MCF 10A (cell line): Measurements from ENCODE around the gene LRRC75A. TPM values are rescaled to one million over a fixed set of nuclear protein-coding genes. Genes with fewer than 3 reads are reported as not detected.

Source experiments
- BruUV-seq: library from RNA; stranded (reverse); fragments of 400-500 nt; replicated peaks from 2 replicates; lab custom pipeline; 2021; lab: Mats Ljungman, UMichigan
- CTCF ChIA-PET: fragments of 300-600 bp; sonication (Branson Sonifier 250); formaldehyde crosslinking; extraction: SDS; loops from one replicate; lab custom pipeline; 2021; ENCODE audit warnings: antibody characterized with exemption, inconsistent platforms; lab: Yijun Ruan, JAX
- POLR2A ChIA-PET: fragments of 300-600, 350-650 bp; sonication (Branson Sonifier 250); formaldehyde crosslinking; extraction: SDS; loops from one replicate; lab custom pipeline; 2020; ENCODE audit warnings: antibody characterized with exemption, inconsistent platforms; lab: Yijun Ruan, JAX
- DNase-seq: peaks from one replicate; pipeline ENCODE4 v3.0.0-alpha.2; 2018; ENCODE audit not compliant: unreplicated experiment
- H3K27ac Mint-ChIP-seq: one replicate; pipeline ENCODE4 v1.8.0; 2022; ENCODE audit warnings: mild to moderate bottlenecking, low read depth, mixed read lengths; ENCODE audit not compliant: unreplicated experiment
- H3K27me3 Mint-ChIP-seq: one replicate; pipeline ENCODE4 v1.8.0; 2022; ENCODE audit warnings: mixed read lengths; ENCODE audit not compliant: insufficient read depth, unreplicated experiment
- H3K36me3 Mint-ChIP-seq: one replicate; pipeline ENCODE4 v1.8.0; 2022; ENCODE audit warnings: mild to moderate bottlenecking, moderate library complexity, mixed read lengths; ENCODE audit not compliant: insufficient read depth, unreplicated experiment
- H3K4me1 Mint-ChIP-seq: one replicate; pipeline ENCODE4 v1.8.0; 2022; ENCODE audit warnings: mixed read lengths; ENCODE audit not compliant: insufficient read depth, unreplicated experiment
- H3K4me3 Mint-ChIP-seq: one replicate; pipeline ENCODE4 v1.8.0; 2022; ENCODE audit warnings: mild to moderate bottlenecking, moderate library complexity, mixed read lengths; ENCODE audit not compliant: unreplicated experiment
- H3K9me3 Mint-ChIP-seq: one replicate; pipeline ENCODE4 v1.8.0; 2022; ENCODE audit warnings: mixed read lengths; ENCODE audit not compliant: unreplicated experiment
- intact Hi-C: fragments of 100-400 bp; cut with micrococcal nuclease; formaldehyde crosslinking; loops from 2 replicates; pipeline ENCODE4 v1.14.1; 2022
- total RNA-seq: library from RNA; stranded (reverse); gene quantifications from 2 replicates; pipeline ENCODE4 v1.2.3, GENCODE V29; 2022
- TF ChIP-seq, protein P1 (sequence below): fragments of 200-600 bp; IDR thresholded peaks from one replicate; pipeline ENCODE4 v1.8.0; 2022; ENCODE audit warnings: antibody characterized with exemption, mild to moderate bottlenecking; ENCODE audit not compliant: unreplicated experiment

The LRRC75A gene
- total RNA-seq, 1 experiment from 2014 or later = 0.30 TPM

- H3K27ac Mint-ChIP-seq = no peak overlapping the region
- H3K36me3 Mint-ChIP-seq = no peaks in the 10 kb centered on the region
- H3K4me3 Mint-ChIP-seq = no peak overlapping the region
- H3K4me1 Mint-ChIP-seq = no peaks in the 10 kb centered on the region
- intact Hi-C loops = no loop called here
- CTCF ChIA-PET = interaction anchor here (0.6 kb wide), 2 partner anchors 24 to 68 kb away, joined by 3 read pairs; no protein-coding TSS in a partner anchor
- no TSS peak for BruUV-seq
- no peaks in the 10 kb centered on the region for H3K9me3 Mint-ChIP-seq
- POLR2A ChIA-PET = interaction anchor here (0.6 to 1.5 kb wide), 3 partner anchors 16 to 46 kb away, joined by 3 read pairs; no protein-coding TSS in a partner anchor
- TF ChIP-seq, protein P1, sequence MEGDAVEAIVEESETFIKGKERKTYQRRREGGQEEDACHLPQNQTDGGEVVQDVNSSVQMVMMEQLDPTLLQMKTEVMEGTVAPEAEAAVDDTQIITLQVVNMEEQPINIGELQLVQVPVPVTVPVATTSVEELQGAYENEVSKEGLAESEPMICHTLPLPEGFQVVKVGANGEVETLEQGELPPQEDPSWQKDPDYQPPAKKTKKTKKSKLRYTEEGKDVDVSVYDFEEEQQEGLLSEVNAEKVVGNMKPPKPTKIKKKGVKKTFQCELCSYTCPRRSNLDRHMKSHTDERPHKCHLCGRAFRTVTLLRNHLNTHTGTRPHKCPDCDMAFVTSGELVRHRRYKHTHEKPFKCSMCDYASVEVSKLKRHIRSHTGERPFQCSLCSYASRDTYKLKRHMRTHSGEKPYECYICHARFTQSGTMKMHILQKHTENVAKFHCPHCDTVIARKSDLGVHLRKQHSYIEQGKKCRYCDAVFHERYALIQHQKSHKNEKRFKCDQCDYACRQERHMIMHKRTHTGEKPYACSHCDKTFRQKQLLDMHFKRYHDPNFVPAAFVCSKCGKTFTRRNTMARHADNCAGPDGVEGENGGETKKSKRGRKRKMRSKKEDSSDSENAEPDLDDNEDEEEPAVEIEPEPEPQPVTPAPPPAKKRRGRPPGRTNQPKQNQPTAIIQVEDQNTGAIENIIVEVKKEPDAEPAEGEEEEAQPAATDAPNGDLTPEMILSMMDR = no peak
- no peak for DNase-seq
- no peaks in the 10 kb centered on the region for H3K27me3 Mint-ChIP-seq
Measured at GRCh38 chr17:16432017-16432416, 60.0 kb downstream of the LRRC75A start.

DNA sequence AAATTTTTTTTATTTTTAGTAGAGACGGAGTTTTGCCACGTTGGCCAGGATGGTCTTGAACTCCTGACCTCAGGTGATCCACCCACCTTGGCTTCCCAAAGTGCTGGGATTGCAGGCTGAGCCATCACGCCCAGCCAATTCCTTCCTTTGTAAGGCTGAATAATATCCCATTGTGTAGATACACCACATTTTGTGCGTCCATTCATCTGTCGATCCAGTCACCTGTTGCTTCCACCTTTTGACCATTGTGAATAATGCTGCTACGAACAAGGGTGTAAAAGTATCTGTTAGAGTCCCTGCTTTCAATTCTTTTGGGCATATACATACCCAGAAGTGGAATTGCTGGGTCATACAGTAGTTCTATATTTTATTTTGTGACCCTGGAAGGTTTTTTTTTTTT, 61.3 kb downstream of the LRRC75A start:
- intact Hi-C loops = no loop called here
- no peak overlapping the region for H3K27ac Mint-ChIP-seq
- TF ChIP-seq, protein P1 = no peak
- H3K4me3 Mint-ChIP-seq = no peak overlapping the region
- H3K4me1 Mint-ChIP-seq = no peaks in the 10 kb centered on the region
- POLR2A ChIA-PET = interaction anchor here (1.8 kb wide), 1 partner anchor 8 kb away, joined by 10 read pairs; no protein-coding TSS in a partner anchor
- no peaks in the 10 kb centered on the region for H3K27me3 Mint-ChIP-seq
- BruUV-seq = no TSS peak
- DNase-seq = no peak
- no peaks in the 10 kb centered on the region for H3K9me3 Mint-ChIP-seq
- CTCF ChIA-PET = interaction anchor here (0.6 to 2.3 kb wide), 3 partner anchors 10 to 1116 kb away, joined by 3 to 6 read pairs (median 3); no protein-coding TSS in a partner anchor
- no peaks in the 10 kb centered on the region for H3K36me3 Mint-ChIP-seq

- no peak overlapping the region for H3K4me3 Mint-ChIP-seq
- intact Hi-C loops = no loop called here
- POLR2A ChIA-PET = interaction anchor here (1.5 to 1.8 kb wide), 2 partner anchors 9 to 17 kb away, joined by 3 to 10 read pairs; no protein-coding TSS in a partner anchor
- no peaks in the 10 kb centered on the region for H3K27me3 Mint-ChIP-seq
- no TSS peak for BruUV-seq
- H3K27ac Mint-ChIP-seq = no peak overlapping the region
- H3K4me1 Mint-ChIP-seq = no peaks in the 10 kb centered on the region
- H3K9me3 Mint-ChIP-seq = no peaks in the 10 kb centered on the region
- no peaks in the 10 kb centered on the region for H3K36me3 Mint-ChIP-seq
- TF ChIP-seq, protein P1 = no peak
- CTCF ChIA-PET = interaction anchor here (1.1 to 2.3 kb wide), 5 partner anchors 9 to 90 kb away, joined by 3 to 13 read pairs (median 5); no protein-coding TSS in a partner anchor
- DNase-seq = no peak
Measured at GRCh38 chr17:16429083-16429482, 62.9 kb downstream of the LRRC75A start.

GRCh38 chr17:16428098-16428882, 63.7 kb downstream of the LRRC75A start:
- H3K27ac Mint-ChIP-seq = no peak overlapping the region

More at GRCh38 chr17:16428098-16428882, 63.7 kb downstream of the LRRC75A start:
- ChIA-PET POLR2A (interaction anchor here (0.6 to 1.5 kb wide), 6 partner anchors 9 to 50 kb away, joined by 3 to 4 read pairs (median 3); no protein-coding TSS in a partner anchor), CTCF (interaction anchor here (0.7 to 2.0 kb wide), 9 partner anchors 8 to 102 kb away, joined by 3 to 13 read pairs (median 5); no protein-coding TSS in a partner anchor)
- intact Hi-C loops = no loop called here
- no peak overlapping the region for H3K4me3 Mint-ChIP-seq
- no peaks in the 10 kb centered on the region for H3K4me1 Mint-ChIP-seq
- BruUV-seq = no TSS peak
- no peaks in the 10 kb centered on the region for H3K36me3 Mint-ChIP-seq
- TF ChIP-seq, protein P1 = peak; percentile 46
- H3K27me3 Mint-ChIP-seq = no peaks in the 10 kb centered on the region
- no peaks in the 10 kb centered on the region for H3K9me3 Mint-ChIP-seq
- DNase-seq = peak; percentile 56
